Stimulated activated CD4-positive, alpha-beta T cell treated with anti-CD3 and anti-CD28 coated beads, Interleukin-1b, Interleukin-23, amount 100 ng/mL, for 24 hours (primary cell): ENCODE results near the gene PCDHGC3.

Experiments
- DNase-seq, 4 experiments: peaks; one replicate each; pipeline ENCODE4 v3.0.0-alpha.2; 2020; ENCODE audit warnings: low read depth in 4 of 4, low spot score in 1 of 4

PCDHGC3 gene

GRCh38 chr5:141506381-141507155 lies 30.8 kb downstream of the PCDHGC3 start:
- DNase-seq: no peak

GRCh38 chr5:141507387-141508091 lies 31.8 kb downstream of the PCDHGC3 start:
- no peak for DNase-seq

- no peak for DNase-seq
Measured at GRCh38 chr5:141508440-141508797, 32.7 kb downstream of the PCDHGC3 start.

GRCh38 chr5:141508798-141509611 lies 33.2 kb downstream of the PCDHGC3 start:
- no peak for DNase-seq

DNA sequence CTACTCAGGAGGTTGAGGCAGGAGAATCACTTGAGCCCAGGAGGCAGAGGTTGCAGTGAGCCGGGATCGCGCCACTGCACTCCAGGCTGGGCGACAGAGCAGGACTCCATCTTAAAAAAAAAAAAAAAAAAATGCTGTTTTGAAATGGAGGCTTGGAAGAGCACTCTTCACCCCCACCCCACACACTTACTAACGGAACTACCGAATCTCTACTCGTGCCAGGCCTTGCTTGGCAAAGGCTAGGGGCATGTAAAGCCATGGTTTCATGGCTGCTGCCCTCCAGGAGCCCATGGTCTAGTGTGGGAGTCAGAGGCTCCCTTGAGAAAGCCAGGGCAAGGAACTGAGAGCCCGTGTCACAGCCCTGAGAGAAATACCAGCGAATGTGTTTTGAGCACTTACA lies 34.4 kb downstream of the PCDHGC3 start:
- no peak for DNase-seq

GRCh38 chr5:141510850-141511601 lies 35.3 kb downstream of the PCDHGC3 start:
- DNase-seq: no peak

- DNase-seq: no peak
Measured at GRCh38 chr5:141511771-141512325, 36.1 kb downstream of the PCDHGC3 start.

- peak; percentile 69 to 81 (median 78) for DNase-seq
Measured at GRCh38 chr5:141512390-141512910, 36.7 kb downstream of the PCDHGC3 start.

GRCh38 chr5:141512911-141513626 lies 37.3 kb downstream of the PCDHGC3 start:
- no peak for DNase-seq

DNA sequence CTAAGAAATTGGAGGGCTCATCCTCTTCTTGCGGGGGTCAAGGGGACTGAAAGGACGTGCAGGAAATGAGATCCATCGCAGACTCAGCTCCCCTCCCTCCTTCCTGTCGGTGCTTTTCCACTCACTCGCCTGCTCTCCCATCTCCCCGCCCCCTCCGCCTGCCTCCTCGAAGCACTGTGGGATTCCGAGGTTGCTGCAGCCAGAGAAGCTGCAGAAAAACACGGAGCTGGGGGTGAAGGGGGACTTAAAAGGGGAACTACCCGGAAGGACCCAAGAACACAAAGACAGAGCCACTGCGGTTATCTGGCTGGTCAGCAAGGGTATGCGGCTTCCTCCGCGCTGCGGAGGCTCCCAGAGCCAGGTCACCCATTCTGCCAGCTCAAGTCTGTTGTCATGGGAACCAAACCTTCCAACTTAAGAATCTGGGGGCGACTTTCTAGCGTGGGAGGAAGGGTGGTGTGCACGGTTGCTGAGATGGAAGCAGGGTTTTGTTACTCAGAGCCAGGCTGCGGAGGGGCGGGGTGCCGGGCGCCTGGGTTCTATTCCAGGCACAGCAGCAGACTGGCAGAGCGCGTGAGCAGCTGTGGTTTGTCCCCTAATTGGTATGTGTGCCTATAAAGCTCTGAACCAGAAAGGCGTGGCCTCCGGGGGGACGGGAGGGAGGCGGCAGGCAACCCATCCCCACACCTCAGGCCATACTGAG lies 38.0 kb downstream of the PCDHGC3 start:
- DNase-seq: peak; percentile 21 to 65 (median 44)

- no peak for DNase-seq
Measured at GRCh38 chr5:141514330-141515133, 38.8 kb downstream of the PCDHGC3 start.

DNA sequence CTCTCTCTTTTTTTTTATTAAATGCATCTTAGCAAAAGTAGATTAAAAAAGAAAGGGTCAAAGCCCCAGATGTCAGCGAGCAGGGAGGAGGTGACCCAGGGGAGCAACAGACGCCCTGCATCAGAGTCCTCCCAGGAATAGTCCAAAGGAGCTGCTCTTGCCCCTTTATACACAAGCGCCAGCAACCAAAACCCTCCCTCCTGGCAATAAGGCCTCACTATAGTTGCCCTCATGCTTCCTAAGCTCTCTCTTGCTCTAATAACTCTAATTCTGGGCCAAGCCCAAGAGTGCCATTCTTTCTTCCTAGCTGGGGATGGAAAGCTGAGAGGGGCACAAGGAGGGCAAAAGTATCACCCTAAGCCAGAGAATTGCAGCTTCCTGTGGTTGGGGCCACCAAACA lies 39.4 kb downstream of the PCDHGC3 start:
- DNase-seq: no peak

DNA sequence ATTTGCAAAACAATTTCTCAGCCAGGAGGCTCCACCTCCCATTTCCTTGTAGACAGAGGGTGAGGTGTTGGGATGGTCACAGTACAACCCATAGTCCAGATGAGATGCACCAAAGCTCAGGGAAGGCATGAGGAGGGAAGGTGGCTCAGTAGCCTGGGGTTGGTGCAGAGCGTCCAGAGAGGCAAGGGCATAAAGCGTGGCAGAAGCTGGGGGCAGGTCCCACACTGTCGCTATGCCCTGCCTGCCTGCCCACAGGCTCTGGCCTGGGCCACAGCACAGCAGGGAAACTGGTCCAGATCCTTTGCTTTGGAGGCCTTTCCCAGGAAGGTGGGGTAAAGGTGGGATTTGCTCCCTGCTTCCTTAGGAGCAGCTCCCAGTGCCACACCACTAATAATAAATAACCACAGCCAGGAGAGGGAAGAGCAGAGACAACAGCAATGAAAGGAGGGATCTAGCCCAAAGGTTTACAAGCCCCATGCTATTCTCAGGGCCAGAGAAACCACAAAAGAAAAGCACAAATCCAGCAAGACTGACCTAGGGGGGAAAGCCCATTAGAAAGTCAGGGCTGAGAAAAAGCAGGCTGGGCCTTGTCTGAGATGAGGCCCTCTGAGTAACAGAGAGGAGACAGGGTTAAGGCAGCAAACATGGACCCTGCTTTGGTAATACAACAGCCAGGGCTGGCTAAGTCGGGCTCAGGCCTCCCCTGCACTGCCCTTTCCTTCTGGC lies 40.3 kb downstream of the PCDHGC3 start:
- DNase-seq: no peak

- no peak for DNase-seq
Measured at GRCh38 chr5:141516672-141517025, 40.9 kb downstream of the PCDHGC3 start.

- DNase-seq: no peak
Measured at GRCh38 chr5:141517312-141517711, 41.5 kb downstream of the PCDHGC3 start.

DNA sequence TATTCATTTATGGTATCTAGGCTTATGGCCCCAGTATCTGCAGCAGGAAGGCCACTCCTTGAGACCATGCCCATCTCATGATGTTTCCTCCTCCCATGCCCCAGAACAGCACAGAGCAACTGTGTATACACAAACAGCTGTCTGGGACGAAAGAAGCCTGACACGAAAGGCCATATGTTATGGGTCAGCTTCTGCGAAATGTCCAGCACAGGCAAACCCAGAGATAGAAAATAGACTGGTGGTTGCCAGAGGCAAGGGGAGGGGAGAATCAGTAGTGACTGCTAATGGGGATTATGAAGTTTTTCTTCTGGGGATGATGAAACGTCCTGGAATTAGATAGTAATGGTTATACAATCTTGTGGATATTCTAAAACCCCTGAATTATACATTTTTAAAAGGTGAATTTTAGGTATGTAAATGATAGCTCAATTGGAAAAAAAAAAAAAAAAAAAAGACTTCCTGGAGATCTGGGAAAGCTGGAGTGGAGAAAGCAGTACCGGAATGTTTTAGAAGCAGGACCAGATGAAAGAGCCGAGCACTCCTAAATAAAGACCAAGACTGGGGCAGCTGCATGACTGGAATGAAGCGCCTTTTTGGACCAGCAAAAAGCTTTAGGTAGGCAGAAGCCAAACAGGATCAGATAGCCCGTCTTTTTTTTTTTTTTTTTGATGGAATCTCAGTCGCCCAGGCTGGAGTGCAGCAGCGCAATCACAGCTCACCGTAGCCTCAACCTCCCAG lies 42.3 kb downstream of the PCDHGC3 start:
- no peak for DNase-seq

GRCh38 chr5:141518618-141519015 lies 42.9 kb downstream of the PCDHGC3 start:
- DNase-seq: no peak
